ENCODE measurements around the gene WSB1.

DNA sequence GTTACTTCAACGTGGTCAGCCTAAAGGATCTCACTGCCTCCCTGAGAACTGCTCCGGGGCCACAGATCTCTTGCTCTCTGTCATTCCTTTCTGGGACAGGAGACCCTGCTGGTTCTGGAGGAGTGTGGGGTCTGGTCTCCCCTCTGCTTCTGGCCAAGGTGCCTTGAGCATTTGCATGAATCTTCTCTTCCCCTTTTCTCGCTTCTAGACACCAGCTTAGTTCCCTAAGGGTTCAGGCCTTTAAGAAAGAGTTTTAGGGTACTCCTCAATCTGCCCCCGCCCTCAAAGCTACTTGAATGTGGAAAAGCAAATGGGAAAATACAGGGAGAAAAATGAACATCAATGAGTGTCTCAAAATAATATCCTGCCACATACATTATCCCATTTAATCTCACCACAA is 48.1 kb downstream of the WSB1 start:
- TF ChIP-seq EZH2phosphoT487 (IDR thresholded peaks at IDR 0.05; ENCODE audit: unreplicated experiment) (no peak), EZH2 (IDR thresholded peaks at IDR 0.05; ENCODE audit: low read depth, unreplicated experiment) (no peak), CREB1 (CRISPR knock-in tag; IDR thresholded peaks at IDR 0.05; ENCODE audit: low read depth) (no peak), JUNB (IDR thresholded peaks at IDR 0.05; ENCODE audit: unreplicated experiment) (no peak), POLR2AphosphoS5 (IDR thresholded peaks at IDR 0.05; ENCODE audit: low read depth) (no peak), ZNF331 (CRISPR knock-in tag; IDR thresholded peaks at IDR 0.05; ENCODE audit: low read depth) (no peak)
- TF ChIP-seq, protein P1, sequence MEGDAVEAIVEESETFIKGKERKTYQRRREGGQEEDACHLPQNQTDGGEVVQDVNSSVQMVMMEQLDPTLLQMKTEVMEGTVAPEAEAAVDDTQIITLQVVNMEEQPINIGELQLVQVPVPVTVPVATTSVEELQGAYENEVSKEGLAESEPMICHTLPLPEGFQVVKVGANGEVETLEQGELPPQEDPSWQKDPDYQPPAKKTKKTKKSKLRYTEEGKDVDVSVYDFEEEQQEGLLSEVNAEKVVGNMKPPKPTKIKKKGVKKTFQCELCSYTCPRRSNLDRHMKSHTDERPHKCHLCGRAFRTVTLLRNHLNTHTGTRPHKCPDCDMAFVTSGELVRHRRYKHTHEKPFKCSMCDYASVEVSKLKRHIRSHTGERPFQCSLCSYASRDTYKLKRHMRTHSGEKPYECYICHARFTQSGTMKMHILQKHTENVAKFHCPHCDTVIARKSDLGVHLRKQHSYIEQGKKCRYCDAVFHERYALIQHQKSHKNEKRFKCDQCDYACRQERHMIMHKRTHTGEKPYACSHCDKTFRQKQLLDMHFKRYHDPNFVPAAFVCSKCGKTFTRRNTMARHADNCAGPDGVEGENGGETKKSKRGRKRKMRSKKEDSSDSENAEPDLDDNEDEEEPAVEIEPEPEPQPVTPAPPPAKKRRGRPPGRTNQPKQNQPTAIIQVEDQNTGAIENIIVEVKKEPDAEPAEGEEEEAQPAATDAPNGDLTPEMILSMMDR (conservative IDR thresholded peaks at IDR 0.05; ENCODE audit: low read depth in 2 of 2), result no peak
- TF ChIP-seq, protein P2, sequence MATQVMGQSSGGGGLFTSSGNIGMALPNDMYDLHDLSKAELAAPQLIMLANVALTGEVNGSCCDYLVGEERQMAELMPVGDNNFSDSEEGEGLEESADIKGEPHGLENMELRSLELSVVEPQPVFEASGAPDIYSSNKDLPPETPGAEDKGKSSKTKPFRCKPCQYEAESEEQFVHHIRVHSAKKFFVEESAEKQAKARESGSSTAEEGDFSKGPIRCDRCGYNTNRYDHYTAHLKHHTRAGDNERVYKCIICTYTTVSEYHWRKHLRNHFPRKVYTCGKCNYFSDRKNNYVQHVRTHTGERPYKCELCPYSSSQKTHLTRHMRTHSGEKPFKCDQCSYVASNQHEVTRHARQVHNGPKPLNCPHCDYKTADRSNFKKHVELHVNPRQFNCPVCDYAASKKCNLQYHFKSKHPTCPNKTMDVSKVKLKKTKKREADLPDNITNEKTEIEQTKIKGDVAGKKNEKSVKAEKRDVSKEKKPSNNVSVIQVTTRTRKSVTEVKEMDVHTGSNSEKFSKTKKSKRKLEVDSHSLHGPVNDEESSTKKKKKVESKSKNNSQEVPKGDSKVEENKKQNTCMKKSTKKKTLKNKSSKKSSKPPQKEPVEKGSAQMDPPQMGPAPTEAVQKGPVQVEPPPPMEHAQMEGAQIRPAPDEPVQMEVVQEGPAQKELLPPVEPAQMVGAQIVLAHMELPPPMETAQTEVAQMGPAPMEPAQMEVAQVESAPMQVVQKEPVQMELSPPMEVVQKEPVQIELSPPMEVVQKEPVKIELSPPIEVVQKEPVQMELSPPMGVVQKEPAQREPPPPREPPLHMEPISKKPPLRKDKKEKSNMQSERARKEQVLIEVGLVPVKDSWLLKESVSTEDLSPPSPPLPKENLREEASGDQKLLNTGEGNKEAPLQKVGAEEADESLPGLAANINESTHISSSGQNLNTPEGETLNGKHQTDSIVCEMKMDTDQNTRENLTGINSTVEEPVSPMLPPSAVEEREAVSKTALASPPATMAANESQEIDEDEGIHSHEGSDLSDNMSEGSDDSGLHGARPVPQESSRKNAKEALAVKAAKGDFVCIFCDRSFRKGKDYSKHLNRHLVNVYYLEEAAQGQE (IDR thresholded peaks at IDR 0.05; ENCODE audit: unreplicated experiment), result no peak

All from GM23338 (cell line).